Endothelial cell of umbilical vein (primary cell): Measurements from ENCODE around the gene ULK4.

Source experiments
- CTCF ChIP-seq, 2 donors: IDR thresholded peaks; 1 replicate in 1 of 2; 2 replicates in 1 of 2; pipeline ENCODE4 v1.5.1; 2011; ENCODE audit warnings: low read length in 2 of 2, mild to moderate bottlenecking in 2 of 2, moderate library complexity in 2 of 2, control low read depth in 1 of 2, inconsistent platforms in 1 of 2, low read depth in 1 of 2; ENCODE audit not compliant: insufficient read depth in 1 of 2; ENCODE audit errors: extremely low read depth in 1 of 2
- EZH2 ChIP-seq: IDR thresholded peaks from 2 replicates; pipeline ENCODE4 v1.6.1; 2012; ENCODE audit warnings: borderline replicate concordance, low read depth, mild to moderate bottlenecking, moderate library complexity, low read length, inconsistent platforms; ENCODE audit not compliant: severe bottlenecking
- GATA2 ChIP-seq: IDR thresholded peaks from 2 replicates; pipeline ENCODE4 v1.7.0; 2011; ENCODE audit warnings: low read depth, mild to moderate bottlenecking, moderate library complexity, mixed read lengths, low read length; ENCODE audit not compliant: insufficient read length, insufficient read depth
- MAX ChIP-seq: IDR thresholded peaks from 2 replicates; pipeline ENCODE4 v1.6.1; 2011; ENCODE audit not compliant: insufficient read depth, insufficient read length
- POLR2A ChIP-seq: IDR thresholded peaks from 2 replicates; pipeline ENCODE4 v1.6.1; 2012; ENCODE audit warnings: low read depth, mild to moderate bottlenecking, control low read depth, low read length

- TF ChIP-seq CTCF (IDR thresholded peaks at IDR 0.05; ENCODE audit: extremely low read depth in 1 of 2, insufficient read depth in 1 of 2, low read depth in 1 of 2, low read length in 2 of 2), result no peak
- no peak for TF ChIP-seq GATA2
- no peak for TF ChIP-seq EZH2
- no peak for TF ChIP-seq POLR2A
- no peak for TF ChIP-seq MAX
Observed at GRCh38 chr3:41434781-41435180, 527.1 kb downstream of the ULK4 start.
